HepG2 (cell line): Measurements from ENCODE around the gene TSEN34. TPM values are rescaled to one million over a fixed set of nuclear protein-coding genes. Genes with fewer than 3 reads are reported as not detected.

Source experiments
- CAMTA2 ChIP-seq: sonication (generic); formaldehyde crosslinking; IDR thresholded peaks from 2 replicates; pipeline ENCODE4 v1.4.0; 2020; ENCODE audit warnings: mild to moderate bottlenecking, missing genetic modification reagents, borderline replicate concordance
- FOXA1 ChIP-seq, 2 experiments: fragments of 450-650 bp in 1 of 2; sonication (generic) in 1 of 2; formaldehyde crosslinking in 1 of 2; IDR thresholded peaks; 2 replicates each; pipeline versions ENCODE4 v1.4.0 to v1.6.1; 2016 to 2020; ENCODE audit warnings: missing genetic modification reagents in 1 of 2
- HNF4A ChIP-seq: sonication (generic); formaldehyde crosslinking; IDR thresholded peaks from 2 replicates; pipeline ENCODE4 v1.4.0; 2020; ENCODE audit warnings: missing genetic modification reagents
- HOXA5 ChIP-seq: sonication (generic); formaldehyde crosslinking; IDR thresholded peaks from 2 replicates; pipeline ENCODE4 v1.4.0; 2020; ENCODE audit warnings: missing genetic modification reagents
- NR3C1 ChIP-seq: sonication (generic); formaldehyde crosslinking; IDR thresholded peaks from 2 replicates; pipeline ENCODE4 v1.4.0; 2020; ENCODE audit warnings: missing genetic modification reagents
- ZNF33A ChIP-seq: sonication (generic); formaldehyde crosslinking; IDR thresholded peaks from 2 replicates; pipeline ENCODE4 v1.5.1; 2020; ENCODE audit warnings: missing genetic modification reagents, mild to moderate bottlenecking, moderate library complexity, borderline replicate concordance
- ZNF562 ChIP-seq: sonication (generic); formaldehyde crosslinking; IDR thresholded peaks from 2 replicates; pipeline ENCODE4 v1.8.0; 2022; ENCODE audit warnings: missing genetic modification reagents, borderline replicate concordance
- ZNF605 ChIP-seq: sonication (generic); formaldehyde crosslinking; IDR thresholded peaks from 2 replicates; pipeline ENCODE4 v1.8.0; 2022; ENCODE audit warnings: mild to moderate bottlenecking, missing genetic modification reagents
- ZSCAN22 ChIP-seq: sonication (generic); formaldehyde crosslinking; IDR thresholded peaks from 2 replicates; pipeline ENCODE4 v1.4.0; 2020; ENCODE audit warnings: mild to moderate bottlenecking, missing genetic modification reagents
- ZSCAN9 ChIP-seq: IDR thresholded peaks from 2 replicates; pipeline ENCODE4 v1.6.1; 2016; ENCODE audit warnings: borderline replicate concordance
- polyA plus RNA-seq, 8 experiments: library from polyadenylated mRNA; depleted of rRNA in 3 of 8; stranded (reverse) in 7 of 8; unstranded in 1 of 8; fragments of >200 nt; fragmentation: Illumina TruSeq in 4 of 8; extraction: Trizol in 4 of 8; gene quantifications; 2 replicates each; pipeline versions ENCODE4 v1.2.1 to v1.2.3, GENCODE V29; 2011 to 2016; ENCODE audit warnings: low read depth in 4 of 8, missing spikeins in 1 of 8, mixed read lengths in 1 of 8; ENCODE audit not compliant: insufficient read depth in 1 of 8
- total RNA-seq, 5 experiments: library from RNA; depleted of rRNA; stranded (reverse); fragments of >200 nt; fragmentation: Illumina TruSeq; extraction: Trizol; gene quantifications; 2 replicates each; pipeline ENCODE4 v1.2.3, GENCODE V29; 2016; ENCODE audit warnings: low read depth in 1 of 5
- TF ChIP-seq, protein P1 (sequence below): sonication (generic); formaldehyde crosslinking; IDR thresholded peaks from 2 replicates; pipeline ENCODE4 v1.8.0; 2022; ENCODE audit warnings: mild to moderate bottlenecking, missing genetic modification reagents, borderline replicate concordance
- TF ChIP-seq, protein P2 (sequence below): sonication (generic); formaldehyde crosslinking; IDR thresholded peaks from 2 replicates; pipeline ENCODE4 v1.9.0; 2022; ENCODE audit warnings: low read depth, missing genetic modification reagents
- TF ChIP-seq, protein P3 (sequence below): sonication (generic); formaldehyde crosslinking; IDR thresholded peaks from 2 replicates; pipeline ENCODE4 v1.9.0; 2022; ENCODE audit warnings: missing genetic modification reagents, mild to moderate bottlenecking, borderline replicate concordance
- TF ChIP-seq, protein P4 (sequence below): sonication (generic); formaldehyde crosslinking; IDR thresholded peaks from 2 replicates; pipeline ENCODE4 v1.8.0; 2022; ENCODE audit warnings: missing genetic modification reagents, mild to moderate bottlenecking, borderline replicate concordance
- TF ChIP-seq, protein P5 (sequence below): sonication (generic); formaldehyde crosslinking; IDR thresholded peaks from 2 replicates; pipeline ENCODE4 v1.4.0; 2020; ENCODE audit warnings: mild to moderate bottlenecking, missing genetic modification reagents
- TF ChIP-seq, protein P6 (sequence below): sonication (generic); formaldehyde crosslinking; IDR thresholded peaks from 2 replicates; pipeline ENCODE4 v1.5.0; 2020; ENCODE audit warnings: missing genetic modification reagents, mild to moderate bottlenecking, borderline replicate concordance
- TF ChIP-seq, protein P7 (sequence below): sonication (generic); formaldehyde crosslinking; IDR thresholded peaks from 2 replicates; pipeline ENCODE4 v1.8.0; 2022; ENCODE audit warnings: mild to moderate bottlenecking, missing genetic modification reagents, moderate library complexity

The TSEN34 gene
- total and polyA plus RNA-seq, 2 of the 13 experiments (the other 11 are each of a cell fraction or from before 2014, with no cell fraction given), result 55.1 to 65.4 TPM

DNA sequence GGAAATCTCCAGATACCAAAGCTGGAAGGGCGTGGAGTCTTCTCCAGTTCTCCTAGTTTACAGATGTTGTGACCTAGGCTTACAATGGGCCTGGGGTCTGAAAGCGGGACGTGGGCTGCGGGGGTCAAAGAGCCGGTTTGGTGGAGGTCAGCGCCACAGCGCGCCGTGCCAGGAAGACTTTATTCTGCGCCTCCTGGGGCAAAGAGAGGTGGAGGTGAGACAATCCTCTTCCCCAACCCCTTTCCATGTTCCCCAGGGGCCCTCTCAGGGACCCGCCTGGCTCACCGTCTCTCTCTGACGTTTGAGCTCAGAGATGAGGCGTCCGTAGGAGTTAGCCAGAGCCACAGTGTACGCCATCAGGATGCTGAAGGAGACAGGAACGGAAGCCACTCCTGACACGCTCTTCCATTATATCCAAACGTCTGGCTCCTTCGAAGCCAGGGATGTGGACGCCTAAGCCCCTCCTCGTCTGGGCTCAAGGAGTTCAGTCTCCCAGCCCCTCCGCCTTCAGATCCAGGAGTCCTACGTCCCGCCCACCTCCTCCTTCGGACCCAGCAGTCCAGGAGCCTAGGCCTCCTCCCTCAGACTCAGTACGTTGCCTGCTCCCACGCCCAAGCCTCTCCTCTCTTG lies 30.8 kb upstream of the TSEN34 start (continued):
- TF ChIP-seq, protein P1, sequence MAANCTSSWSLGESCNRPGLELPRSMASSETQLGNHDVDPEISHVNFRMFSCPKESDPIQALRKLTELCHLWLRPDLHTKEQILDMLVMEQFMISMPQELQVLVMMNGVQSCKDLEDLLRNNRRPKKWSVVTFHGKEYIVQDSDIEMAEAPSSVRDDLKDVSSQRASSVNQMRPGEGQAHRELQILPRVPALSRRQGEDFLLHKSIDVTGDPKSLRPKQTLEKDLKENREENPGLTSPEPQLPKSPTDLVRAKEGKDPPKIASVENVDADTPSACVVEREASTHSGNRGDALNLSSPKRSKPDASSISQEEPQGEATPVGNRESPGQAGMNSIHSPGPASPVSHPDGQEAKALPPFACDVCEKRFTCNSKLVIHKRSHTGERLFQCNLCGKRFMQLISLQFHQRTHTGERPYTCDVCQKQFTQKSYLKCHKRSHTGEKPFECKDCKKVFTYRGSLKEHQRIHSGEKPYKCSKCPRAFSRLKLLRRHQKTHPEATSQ (CRISPR knock-in tag), result no peak
- TF ChIP-seq, protein P2, sequence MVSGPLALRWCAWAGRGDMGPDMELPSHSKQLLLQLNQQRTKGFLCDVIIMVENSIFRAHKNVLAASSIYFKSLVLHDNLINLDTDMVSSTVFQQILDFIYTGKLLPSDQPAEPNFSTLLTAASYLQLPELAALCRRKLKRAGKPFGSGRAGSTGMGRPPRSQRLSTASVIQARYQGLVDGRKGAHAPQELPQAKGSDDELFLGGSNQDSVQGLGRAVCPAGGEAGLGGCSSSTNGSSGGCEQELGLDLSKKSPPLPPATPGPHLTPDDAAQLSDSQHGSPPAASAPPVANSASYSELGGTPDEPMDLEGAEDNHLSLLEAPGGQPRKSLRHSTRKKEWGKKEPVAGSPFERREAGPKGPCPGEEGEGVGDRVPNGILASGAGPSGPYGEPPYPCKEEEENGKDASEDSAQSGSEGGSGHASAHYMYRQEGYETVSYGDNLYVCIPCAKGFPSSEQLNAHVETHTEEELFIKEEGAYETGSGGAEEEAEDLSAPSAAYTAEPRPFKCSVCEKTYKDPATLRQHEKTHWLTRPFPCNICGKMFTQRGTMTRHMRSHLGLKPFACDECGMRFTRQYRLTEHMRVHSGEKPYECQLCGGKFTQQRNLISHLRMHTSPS (CRISPR knock-in tag), result no peak
- TF ChIP-seq HOXA5 (CRISPR knock-in tag) (no peak), HNF4A (no peak), CAMTA2 (no peak), ZSCAN9 (no peak), FOXA1 (IDR thresholded peaks at IDR 0.05) (no peak), FOXA1 (CRISPR knock-in tag; IDR thresholded peaks at IDR 0.05) (no peak), ZNF33A (CRISPR knock-in tag) (no peak), ZSCAN22 (peak; percentile 98), ZNF562 (no peak), ZNF605 (CRISPR knock-in tag) (peak; percentile 91), NR3C1 (no peak)
- TF ChIP-seq, protein P3, sequence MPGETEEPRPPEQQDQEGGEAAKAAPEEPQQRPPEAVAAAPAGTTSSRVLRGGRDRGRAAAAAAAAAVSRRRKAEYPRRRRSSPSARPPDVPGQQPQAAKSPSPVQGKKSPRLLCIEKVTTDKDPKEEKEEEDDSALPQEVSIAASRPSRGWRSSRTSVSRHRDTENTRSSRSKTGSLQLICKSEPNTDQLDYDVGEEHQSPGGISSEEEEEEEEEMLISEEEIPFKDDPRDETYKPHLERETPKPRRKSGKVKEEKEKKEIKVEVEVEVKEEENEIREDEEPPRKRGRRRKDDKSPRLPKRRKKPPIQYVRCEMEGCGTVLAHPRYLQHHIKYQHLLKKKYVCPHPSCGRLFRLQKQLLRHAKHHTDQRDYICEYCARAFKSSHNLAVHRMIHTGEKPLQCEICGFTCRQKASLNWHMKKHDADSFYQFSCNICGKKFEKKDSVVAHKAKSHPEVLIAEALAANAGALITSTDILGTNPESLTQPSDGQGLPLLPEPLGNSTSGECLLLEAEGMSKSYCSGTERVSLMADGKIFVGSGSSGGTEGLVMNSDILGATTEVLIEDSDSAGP (CRISPR knock-in tag), result peak; percentile 12; the same call in 1 of the 2 replicates
- TF ChIP-seq, protein P4, sequence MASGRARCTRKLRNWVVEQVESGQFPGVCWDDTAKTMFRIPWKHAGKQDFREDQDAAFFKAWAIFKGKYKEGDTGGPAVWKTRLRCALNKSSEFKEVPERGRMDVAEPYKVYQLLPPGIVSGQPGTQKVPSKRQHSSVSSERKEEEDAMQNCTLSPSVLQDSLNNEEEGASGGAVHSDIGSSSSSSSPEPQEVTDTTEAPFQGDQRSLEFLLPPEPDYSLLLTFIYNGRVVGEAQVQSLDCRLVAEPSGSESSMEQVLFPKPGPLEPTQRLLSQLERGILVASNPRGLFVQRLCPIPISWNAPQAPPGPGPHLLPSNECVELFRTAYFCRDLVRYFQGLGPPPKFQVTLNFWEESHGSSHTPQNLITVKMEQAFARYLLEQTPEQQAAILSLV (CRISPR knock-in tag), result peak; percentile 55; the same call in 1 of the 2 replicates
- TF ChIP-seq, protein P5, sequence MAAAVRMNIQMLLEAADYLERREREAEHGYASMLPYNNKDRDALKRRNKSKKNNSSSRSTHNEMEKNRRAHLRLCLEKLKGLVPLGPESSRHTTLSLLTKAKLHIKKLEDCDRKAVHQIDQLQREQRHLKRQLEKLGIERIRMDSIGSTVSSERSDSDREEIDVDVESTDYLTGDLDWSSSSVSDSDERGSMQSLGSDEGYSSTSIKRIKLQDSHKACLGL (CRISPR knock-in tag), result 0 out of 2 replicates have a peak, but pooled peaks have one; percentile 23
- TF ChIP-seq, protein P6, sequence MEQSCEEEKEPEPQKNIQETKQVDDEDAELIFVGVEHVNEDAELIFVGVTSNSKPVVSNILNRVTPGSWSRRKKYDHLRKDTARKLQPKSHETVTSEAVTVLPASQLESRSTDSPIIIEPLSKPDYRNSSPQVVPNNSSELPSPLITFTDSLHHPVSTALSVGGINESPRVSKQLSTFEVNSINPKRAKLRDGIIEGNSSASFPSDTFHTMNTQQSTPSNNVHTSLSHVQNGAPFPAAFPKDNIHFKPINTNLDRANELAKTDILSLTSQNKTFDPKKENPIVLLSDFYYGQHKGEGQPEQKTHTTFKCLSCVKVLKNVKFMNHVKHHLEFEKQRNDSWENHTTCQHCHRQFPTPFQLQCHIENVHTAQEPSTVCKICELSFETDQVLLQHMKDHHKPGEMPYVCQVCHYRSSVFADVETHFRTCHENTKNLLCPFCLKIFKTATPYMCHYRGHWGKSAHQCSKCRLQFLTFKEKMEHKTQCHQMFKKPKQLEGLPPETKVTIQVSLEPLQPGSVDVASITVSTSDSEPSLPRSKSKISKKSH (CRISPR knock-in tag), result peak; percentile 13; the same call in 1 of the 2 replicates
- TF ChIP-seq, protein P7, sequence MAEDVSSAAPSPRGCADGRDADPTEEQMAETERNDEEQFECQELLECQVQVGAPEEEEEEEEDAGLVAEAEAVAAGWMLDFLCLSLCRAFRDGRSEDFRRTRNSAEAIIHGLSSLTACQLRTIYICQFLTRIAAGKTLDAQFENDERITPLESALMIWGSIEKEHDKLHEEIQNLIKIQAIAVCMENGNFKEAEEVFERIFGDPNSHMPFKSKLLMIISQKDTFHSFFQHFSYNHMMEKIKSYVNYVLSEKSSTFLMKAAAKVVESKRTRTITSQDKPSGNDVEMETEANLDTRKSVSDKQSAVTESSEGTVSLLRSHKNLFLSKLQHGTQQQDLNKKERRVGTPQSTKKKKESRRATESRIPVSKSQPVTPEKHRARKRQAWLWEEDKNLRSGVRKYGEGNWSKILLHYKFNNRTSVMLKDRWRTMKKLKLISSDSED (CRISPR knock-in tag), result 0 out of 2 replicates have a peak, but pooled peaks have one; percentile 44
